Left colon (tissue), 2 donors: Measurements from ENCODE around the gene LHFPL6. TPM values are rescaled to one million over a fixed set of nuclear protein-coding genes. Genes with fewer than 3 reads are reported as not detected.
"Not testable (repeated sequence)": the region's sequence is repeated elsewhere in the genome, so short reads cannot be mapped to it uniquely, and the experiment has no call there.

ENCODE experiments used
- ATAC-seq: fragments of 200-7000 bp; cut with Tn5 transposase; one replicate; pipeline ENCODE4 v1.9.1; 2020; ENCODE audit warnings: mild to moderate bottlenecking, moderate library complexity
- DNase-seq, 2 donors: peaks; one replicate each; pipeline ENCODE4 v3.0.0-alpha.2; 2020
- intact Hi-C, 2 donors: fragments of 100-400 bp; cut with DNase I in 1 of 2; cut with micrococcal nuclease in 1 of 2; formaldehyde crosslinking; loops; one replicate each; pipeline versions ENCODE4 v1.11.2 to v1.14.0; 2022; cut with DNase I, micrococcal nuclease
- total RNA-seq, 2 donors: library from RNA; stranded (reverse); fragmentation: NEBNext Ultra II Directional; extraction: Animal tissue kit (Norgen Biotek cat#: 25700); gene quantifications; one replicate each; pipeline ENCODE4 v1.2.1, GENCODE V29; 2021
- donor health status: DM: no; HTN: no; CAD: no.
- donor health status: DM: yes; HTN: yes; CAD: no.

Gene LHFPL6
- total RNA-seq, 2 donors from 2014 or later = 7.0 to 11.8 TPM

DNA sequence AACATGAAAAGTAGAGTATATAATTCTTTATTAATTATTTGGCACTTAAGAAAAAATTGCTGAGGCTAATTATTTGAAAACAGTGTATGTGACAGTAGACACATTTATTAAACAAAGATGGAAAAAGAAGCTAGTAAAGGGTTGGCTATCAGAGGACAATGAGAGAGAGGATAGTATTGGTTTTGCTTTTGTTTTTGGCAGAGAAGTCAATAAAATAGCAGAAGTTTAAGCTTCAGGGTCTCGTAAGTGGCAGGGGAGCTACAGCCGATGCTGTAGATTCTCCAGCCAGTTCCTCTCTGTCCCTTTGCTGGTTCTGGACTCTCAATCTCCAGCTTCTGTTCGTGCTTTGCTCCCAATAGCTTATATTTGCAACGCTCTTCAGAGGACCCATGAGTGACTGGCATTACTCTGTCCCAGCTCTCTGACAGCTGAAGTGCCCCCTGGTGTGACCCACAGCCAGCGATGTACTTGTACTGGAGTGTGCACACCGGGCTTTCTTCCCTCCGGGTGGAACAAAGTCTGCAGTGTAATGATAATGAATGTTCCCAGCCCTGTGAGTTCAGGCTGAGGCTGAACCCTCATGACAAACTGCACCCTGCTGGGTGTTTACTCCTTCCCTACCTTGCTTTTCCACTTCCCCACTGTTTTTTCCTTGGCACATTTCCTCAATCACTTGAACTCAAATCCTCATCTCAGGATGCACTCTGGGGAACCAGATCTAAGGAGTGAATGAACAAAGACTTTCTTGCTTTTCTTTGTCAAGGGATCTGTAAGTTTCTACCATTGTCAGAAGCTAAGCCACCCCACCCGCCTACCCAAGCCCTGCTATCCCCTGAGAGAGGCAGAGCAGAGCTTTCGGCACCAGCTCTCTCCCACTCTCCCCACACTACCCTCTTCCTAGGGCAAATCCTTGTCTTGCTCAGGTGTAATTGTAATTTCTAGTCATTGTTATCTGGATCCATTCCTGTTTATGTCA, 254.8 kb downstream of the LHFPL6 start:
- intact Hi-C loops = no loop called here
- ATAC-seq (peak; percentile 29), DNase-seq (no peak)

- ATAC-seq = no peak
- no peak for DNase-seq
- intact Hi-C loops = no loop called here
These were observed 257.0 kb downstream of the LHFPL6 start for GRCh38 chr13:39345982-39346381.

DNA sequence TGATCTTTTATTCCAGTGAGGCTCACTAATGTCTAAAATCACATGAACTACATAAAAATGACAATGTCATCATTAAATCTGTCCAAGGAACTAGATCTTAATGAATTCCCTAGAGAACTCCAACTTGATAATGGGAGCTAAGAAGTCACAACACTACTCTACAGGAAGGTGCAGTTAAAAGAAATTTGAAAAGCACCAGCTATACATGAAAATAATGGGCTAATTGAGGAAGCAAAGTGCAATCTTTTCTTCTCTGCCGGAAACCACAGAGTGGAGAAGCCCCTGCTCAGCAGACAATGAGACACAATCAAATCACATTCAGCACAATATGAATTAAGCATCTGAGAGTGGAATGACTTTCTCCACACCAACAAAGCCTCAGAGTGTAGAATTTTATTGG, 261.7 kb downstream of the LHFPL6 start:
- intact Hi-C loops = no loop called here
- ATAC-seq (no peak), DNase-seq (no peak)

DNA sequence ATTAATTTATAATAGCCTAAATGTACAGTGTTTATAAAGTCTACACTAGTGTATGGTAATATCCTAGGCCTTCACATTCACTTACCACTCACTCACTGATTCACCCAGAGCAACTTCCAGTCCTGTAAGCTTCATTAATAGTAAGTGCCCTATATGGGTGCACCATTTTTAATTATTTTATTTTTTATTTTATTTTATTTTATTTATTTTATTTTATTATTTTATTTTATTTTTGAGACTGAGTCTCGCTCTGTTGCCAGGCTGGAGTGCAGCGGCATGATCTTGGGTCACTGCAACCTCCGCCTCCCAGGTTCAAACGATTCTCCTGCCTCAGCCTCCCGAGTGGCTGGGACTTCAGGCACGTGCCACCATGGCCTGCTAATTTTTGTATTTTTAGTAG, 264.9 kb downstream of the LHFPL6 start:
- DNase-seq, intact Hi-C loops, ATAC-seq: not testable (repeated sequence)

- no peak for ATAC-seq
- no peak for DNase-seq
- intact Hi-C loops = no loop called here
These were observed 266.1 kb downstream of the LHFPL6 start for GRCh38 chr13:39336937-39337336.

- no peak for ATAC-seq
- DNase-seq = no peak
- intact Hi-C loops = no loop called here
These were observed 266.8 kb downstream of the LHFPL6 start for GRCh38 chr13:39336207-39336606.

DNA sequence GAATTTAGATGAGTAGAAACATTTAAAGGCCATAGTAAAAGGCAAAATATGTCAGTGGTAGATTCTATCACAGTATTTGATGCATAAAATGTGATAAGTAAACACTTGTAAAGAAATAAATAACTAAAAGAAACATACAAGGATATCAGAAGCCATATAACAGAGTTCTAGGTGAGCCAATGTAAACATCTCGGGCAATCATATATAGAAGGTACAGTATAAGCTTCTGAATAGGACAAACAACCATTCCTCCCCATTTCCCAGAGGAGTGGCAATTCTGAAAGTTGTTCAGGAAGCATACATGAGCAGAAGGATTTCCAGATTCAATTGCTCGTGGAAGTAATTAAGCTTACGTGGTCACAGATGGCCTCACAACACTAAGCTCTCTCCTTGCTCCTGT, 267.3 kb downstream of the LHFPL6 start:
- no peak for DNase-seq
- intact Hi-C loops = no loop called here
- peak; percentile 94 for ATAC-seq

GRCh38 chr13:39330504-39330903, 272.5 kb downstream of the LHFPL6 start:
- ATAC-seq (no peak), DNase-seq (no peak)
- intact Hi-C loops = no loop called here

DNA sequence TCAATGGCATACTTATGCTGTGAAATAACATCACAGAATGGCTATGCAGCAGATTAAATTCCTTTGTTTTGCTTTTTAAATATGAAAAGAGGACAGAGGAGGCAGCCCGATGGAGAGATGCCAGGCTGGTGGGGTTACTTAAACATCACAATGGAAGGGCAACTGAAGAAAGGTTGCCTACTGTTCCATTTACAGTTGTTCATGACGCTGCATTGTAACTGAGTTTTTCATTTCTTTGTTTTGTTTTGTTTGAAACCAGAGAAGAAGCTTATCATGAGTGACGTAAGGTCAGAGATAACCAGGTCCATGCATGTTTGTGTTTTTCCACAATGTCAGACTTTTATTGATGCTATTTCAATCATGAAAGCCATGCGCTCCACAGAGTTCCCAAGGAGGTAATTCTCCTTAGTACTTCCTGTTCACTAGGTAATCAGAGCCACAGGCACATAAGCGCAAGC, 273.8 kb downstream of the LHFPL6 start:
- ATAC-seq (peak; percentile 98), DNase-seq (peak; percentile 9 to 29)
- intact Hi-C loops = no loop called here

GRCh38 chr13:39327172-39327479, 275.9 kb downstream of the LHFPL6 start:
- no peak for ATAC-seq
- no peak for DNase-seq
- intact Hi-C loops = no loop called here

DNA sequence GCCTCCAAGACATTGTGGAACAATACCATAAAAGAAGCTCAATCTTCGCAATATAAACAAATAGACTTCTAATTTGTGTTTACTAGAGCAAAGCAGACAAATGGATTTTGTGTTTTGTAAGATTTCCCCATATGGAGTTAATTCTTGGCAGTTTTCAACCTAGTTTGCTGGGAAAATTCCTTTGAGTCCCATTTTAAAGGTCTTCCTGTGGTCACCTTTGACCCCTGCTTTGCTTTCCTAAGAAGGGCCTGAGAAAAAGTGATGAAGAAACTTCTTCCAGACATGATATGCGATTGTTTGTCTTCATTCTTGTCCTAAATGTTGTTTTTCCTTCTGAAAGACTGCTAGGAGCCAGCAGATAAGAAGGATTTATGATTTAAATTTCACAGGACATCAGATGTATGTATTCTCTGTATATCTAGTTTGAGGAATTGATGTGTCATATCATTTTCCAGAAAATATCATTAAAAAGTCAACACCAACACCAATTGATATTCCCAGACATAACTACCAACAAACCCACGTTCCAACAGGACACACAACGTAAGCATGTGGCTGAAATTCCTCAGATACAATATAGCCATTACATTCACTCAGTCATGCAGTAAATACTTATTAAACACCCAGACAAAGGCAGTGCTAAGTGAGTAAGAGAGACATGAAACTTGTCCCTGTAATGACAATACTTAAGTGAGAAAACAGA, 276.4 kb downstream of the LHFPL6 start:
- intact Hi-C loops = no loop called here
- ATAC-seq (no peak), DNase-seq (no peak)

GRCh38 chr13:39324806-39325311, 278.1 kb downstream of the LHFPL6 start:
- intact Hi-C loops = no loop called here
- no peak for DNase-seq
- no peak for ATAC-seq

- no peak for ATAC-seq
- intact Hi-C loops = no loop called here
- DNase-seq = no peak
These were observed 280.0 kb downstream of the LHFPL6 start for GRCh38 chr13:39322836-39323585.

- ATAC-seq = no peak
- intact Hi-C loops = no loop called here
- DNase-seq = no peak
These were observed 281.4 kb downstream of the LHFPL6 start for GRCh38 chr13:39321574-39321973.

- intact Hi-C loops = no loop called here
- no peak for ATAC-seq
- no peak for DNase-seq
These were observed 284.8 kb downstream of the LHFPL6 start for GRCh38 chr13:39318161-39318560.

GRCh38 chr13:39317291-39317690, 285.7 kb downstream of the LHFPL6 start:
- ATAC-seq (no peak), DNase-seq (no peak)
- intact Hi-C loops = no loop called here

- intact Hi-C loops = no loop called here
- ATAC-seq = no peak
- DNase-seq = no peak
These were observed 287.2 kb downstream of the LHFPL6 start for GRCh38 chr13:39315796-39316195.

- ATAC-seq (no peak), DNase-seq (no peak)
- intact Hi-C loops = no loop called here
These were observed 289.3 kb downstream of the LHFPL6 start for GRCh38 chr13:39313721-39314120.

DNA sequence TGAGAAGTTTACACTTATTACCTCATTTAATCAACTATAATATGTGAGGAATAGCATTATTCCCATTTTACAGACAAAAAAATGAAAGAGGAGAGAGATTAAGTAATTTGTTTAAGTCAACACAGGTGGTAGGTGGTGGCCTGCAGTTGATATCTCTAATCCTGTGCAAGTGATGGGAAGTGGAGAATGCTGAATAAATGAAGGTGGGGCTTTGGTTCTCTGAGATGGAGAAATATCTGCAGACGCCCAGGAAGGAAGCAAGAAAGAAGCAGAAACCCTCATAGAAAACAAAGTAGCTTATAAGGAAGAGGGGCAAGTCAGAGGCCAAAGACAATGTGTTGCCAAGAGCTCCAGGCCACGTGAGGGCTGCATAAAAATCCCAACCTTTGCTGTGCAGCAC, 290.4 kb downstream of the LHFPL6 start:
- no peak for DNase-seq
- no peak for ATAC-seq
- intact Hi-C loops = no loop called here
